RKO (cell line): ENCODE results near the gene SLC4A4.

Experiments
- DNase-seq: peaks from one replicate; pipeline ENCODE4 v3.0.0-alpha.2; 2016; ENCODE audit warnings: low spot score

SLC4A4 gene

DNA sequence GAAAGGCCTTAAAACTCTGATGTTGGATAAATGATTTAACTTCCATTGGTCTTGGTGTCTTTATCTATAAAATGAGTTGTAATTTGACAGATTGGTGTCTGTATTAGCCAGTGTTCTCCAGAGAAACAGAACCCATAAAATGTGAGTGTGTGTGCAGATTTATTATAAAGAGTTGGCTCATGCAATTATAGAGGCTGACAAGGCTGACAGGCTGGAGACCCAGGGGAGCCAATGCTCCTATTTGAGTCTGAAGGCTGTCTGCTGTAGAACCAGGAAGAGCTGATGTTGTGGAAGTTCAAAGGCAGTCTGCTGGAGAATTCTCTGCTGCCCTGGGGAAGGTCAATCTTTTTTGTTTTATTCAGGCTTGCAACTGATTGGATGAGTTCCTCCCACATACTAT, 131.7 kb downstream of the SLC4A4 start:
- DNase-seq: no peak

DNA sequence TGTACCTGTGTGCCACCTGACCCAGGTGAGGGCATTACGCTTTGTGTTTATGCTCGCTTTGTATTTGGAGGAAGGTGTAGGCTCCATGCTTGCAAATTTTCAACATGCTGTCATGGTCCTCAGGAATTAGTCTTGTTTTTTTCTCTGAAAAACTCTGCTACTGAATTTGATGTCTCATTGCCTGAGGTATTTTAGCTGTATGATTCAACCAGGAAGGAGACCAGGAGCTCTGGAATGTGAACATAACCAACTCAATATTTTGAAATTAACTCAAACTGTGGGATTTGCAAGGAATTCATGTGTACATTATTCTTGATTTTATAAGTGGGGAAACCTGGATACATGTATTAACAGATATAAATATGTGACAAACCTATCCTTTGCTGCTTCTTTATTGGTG, 134.1 kb downstream of the SLC4A4 start:
- DNase-seq: peak; percentile 14

DNA sequence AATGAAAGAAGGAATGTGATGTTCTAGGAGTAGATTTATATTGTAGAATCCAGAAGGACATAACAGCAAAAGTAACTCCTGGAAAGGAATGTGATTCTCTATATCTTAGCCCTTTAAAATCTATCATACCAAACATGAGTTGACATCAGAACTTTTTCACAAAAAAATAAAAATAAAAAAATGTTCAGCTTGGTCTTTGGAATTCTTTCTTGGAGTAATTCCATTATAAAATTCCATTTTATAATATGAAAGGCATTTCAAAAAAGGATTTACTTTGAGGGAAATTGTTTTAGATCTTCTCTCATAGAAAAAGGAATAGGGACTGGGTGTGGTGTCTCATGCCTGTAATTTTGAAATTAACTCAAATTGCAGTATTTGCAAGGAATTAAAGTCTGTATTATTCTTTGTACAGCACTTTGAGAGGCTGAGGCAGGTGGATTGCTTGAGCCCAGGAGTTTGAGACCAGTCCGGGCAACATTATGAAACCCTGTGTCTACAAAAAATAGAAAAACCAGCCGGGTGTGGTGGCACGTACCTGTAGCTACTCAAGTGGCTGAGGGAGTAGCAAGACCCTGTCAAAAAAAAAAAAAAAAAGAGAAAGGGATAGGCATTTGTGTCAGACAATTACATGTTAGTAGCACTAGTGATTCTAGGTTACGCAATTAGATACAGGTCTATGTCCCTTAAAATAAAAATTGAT, 134.9 kb downstream of the SLC4A4 start:
- no peak for DNase-seq

DNA sequence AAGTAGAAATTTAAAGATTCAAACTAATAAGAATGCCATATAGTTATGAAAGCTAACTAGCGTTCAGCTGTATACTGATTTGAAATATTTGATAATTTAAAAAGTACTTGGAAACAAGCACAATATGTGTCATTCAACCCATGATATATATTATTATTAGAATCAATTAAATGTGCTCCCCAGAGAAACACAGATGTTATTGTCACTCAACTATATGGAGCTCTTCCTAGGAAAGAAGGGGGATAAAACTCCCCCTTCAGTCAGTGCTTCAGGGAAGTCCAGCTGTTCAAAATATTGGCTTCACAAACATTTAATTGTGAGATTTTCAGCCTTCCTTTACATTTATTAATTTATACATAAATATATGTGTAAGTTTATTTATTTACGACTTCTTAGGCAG, 135.9 kb downstream of the SLC4A4 start:
- no peak for DNase-seq

DNA sequence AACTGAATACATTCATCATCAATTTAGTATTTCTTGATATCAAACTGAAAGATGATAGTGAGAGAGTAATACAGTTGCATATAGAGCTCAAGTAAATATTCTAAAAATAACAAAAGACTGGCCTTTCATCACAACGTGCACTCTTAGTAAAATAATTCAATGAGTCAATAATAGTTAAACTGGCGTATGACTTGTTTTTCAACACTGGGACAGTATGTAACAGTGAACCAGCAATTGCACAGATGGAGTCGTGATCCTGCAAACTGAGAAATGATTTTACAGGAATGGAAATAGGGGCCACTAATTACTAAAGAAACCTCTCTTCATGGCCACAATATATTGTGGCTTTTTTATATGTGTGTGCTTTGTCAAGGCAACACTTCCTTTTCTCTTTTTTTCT, 137.4 kb downstream of the SLC4A4 start:
- DNase-seq: no peak

DNA sequence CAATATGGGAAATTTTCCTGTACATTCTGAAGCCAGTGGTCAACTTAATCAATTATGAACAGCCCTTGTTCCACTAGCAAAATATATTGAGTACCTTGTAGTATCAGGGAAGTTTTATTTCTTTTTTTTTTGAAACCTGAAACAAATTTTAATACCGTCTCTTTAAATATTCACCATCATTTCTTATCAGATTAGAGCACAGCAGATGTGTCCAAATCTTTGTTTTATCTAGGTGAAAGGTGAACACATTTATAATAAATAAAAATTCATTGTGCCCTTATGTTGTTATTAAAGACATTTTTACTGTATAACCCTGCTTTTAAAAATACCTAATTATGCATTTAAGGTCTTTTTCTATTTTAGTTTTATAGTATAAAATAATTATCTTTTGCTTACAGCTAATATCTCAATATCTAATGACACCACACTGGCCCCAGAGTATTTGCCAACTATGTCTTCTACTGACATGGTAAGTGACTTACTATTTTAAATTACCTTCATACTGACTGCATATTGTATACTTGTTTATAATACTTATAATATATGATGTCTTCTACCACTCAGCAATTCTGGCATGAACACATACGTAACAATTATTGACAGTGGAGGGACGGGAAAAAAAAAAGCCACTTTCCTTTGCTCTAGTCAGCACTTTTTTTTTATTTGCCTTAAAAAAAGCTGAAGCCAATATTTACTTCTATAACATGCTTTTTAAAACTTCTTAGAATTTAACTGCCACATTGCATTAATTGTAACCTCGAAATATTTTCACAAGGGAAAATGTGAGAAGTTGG, 147.9 kb downstream of the SLC4A4 start:
- no peak for DNase-seq

DNA sequence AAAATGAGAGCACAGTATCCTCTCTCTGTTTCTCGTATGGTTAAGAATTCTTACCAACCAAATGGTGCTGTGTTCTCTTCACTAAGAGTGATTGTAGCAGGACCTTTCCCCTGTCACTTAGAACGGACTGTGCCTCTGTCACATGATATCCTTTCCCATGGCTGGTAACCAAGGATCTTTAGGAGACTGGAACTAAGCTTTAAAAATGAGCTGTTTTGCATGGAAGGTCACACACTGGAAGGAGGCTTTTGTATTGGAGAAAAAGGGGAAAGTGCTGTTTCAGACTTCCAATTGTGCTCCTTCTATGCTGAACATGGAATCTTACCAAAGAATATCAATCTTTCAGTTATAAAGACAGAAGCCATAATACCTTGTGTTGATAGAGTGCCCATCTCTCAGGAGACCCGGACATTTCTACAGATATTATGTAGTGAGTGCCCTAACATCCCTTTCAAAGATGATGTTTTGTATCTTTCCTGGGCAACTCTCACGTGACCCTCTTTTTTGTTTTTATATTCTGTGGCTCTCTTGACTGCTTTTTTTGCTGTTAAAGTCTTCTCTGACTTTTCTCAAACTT, 148.6 kb downstream of the SLC4A4 start:
- no peak for DNase-seq

DNA sequence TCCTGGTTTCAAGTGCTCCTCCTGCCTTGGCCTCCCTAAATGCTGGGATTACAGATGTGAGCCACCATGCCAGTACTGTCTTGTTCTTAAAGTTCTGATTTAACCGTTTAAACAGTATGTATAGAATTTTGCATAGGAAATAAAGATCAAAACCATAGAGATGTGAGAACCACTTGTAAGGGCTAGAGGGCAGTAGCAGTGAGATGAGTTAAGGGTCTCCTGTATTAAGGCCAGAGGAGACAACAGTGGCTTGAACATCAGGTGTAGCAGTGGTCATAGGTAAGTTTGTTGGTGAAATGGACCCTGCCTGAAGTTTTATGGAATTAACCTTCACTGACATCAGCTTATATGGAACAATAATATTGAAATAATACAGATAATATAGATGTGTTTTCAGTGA, 155.7 kb downstream of the SLC4A4 start:
- DNase-seq: no peak

DNA sequence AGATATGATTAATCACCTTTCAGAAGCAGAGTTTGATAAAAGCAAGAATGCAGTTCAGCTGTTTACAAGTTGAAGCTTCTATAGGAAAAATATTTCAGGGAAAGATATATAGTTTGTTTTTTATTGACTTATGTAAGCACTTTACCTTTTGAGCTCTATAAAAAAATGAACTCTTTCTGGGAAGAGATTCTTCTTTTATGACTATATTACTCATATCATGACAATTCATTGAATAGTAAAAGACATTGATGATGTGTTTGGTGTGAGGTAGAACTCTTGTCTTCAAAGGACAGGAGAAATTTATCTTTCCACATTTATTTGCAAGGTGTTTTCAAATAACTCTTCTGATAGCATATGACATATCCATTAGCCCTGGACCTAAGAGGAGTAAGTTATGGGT, 156.6 kb downstream of the SLC4A4 start:
- no peak for DNase-seq

DNA sequence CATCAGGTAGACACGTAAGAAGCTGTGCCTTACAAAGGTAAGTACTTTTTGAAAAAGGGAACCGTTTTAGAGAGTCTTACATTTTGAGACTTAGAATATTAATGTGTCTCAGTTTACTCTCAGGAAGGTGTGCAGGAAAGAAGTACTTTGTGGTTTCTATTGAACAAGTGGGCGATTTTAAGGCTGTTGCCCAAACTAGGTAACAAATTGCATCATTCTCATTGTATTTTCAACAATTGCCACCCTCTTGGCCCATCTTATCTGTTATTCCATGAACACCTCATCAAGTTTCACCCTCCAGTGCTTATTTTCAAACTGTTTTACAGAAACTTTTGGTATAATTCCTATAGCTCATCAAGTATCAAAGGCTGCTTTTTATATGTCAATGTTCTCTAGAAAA, 158.3 kb downstream of the SLC4A4 start:
- DNase-seq: no peak

DNA sequence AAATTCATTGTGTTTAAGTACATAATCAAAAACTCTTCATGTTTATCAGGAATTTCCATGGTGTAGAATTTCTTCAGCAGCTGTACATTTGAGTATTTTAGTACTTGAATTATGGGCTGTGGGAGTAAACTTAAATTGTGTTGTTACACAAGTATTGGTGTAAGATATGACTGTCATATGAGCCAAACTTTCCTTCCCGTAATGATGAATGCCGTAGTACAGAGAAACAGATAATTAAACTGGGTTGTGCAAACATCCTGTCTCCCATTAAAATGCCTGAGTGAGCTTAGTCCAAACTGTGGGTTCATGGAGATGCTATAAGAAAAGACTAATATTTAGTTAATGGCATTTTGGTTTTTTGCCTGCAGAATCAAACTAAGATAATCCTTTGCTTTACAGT, 159.2 kb downstream of the SLC4A4 start:
- DNase-seq: no peak

DNA sequence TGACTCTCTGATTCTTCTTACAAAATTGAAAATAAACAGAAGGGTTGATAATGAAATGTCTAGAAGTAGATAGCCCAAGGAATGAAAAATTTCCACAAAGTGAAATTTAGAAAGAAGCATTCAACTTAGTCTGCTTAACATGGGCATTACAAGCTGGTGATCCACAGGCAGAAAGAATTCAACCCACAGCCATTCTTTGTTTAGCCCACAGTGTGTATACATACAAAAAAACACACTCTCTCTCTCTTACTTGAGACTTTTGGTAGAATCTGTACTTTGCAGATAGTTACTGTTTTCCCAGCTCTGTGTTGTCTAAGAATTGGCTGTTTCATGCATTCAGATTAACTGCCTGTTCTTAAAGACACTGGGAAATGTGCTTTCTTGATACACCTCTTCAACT, 159.8 kb downstream of the SLC4A4 start:
- DNase-seq: no peak

DNA sequence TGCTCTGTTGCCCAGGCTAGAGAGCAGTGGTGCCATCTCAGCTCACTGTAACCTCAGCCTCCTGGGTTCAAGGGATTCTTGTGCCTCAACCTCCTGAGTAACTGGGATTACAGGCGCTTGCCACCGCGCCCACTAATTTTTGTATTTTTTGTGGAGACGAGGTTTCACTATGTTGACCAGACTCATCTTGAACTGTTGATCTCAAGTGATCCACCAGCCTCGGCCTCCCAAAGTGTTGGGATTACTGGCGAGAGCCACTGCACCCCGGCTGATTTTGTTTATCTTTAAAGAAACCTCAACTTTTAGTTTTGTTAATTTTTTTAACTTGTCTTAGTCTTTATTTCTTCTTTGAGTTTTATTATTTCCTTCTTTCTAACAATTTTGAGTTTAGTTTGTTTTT, 163.2 kb downstream of the SLC4A4 start:
- no peak for DNase-seq

DNA sequence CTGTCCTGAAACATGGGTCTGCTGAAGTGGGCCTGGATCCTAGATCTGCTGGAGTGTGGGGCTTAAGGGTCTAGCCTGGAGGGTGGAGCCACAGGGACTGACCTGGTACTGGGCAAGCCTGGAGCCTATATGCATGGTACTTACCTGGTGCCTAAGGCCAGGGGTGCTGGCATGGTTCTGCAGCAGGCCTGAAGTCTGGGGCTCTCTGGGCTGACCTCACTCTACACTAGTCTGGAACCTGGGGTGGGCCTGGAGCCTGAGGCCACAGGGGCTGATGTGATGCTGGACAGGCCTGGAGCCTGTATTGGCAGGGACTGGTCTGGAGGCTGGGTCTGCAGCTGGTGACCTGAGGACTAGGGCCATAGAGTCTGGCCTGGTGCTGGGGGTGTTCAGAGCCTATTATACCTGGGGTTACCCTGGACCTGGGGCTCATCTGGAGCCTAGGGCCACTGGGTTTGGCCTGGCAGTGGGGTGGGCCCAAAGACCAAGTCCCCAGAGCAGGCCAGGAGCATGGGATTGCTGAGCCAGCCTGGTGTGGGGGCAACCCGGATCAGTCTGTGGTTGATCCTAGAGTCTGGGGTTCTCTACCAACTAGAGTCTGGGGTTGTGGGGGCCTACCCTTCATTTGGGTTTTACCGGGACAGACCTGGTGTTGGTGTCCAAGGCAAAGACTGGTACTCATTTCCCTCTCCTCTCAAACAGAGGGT, 179.6 kb downstream of the SLC4A4 start:
- no peak for DNase-seq

DNA sequence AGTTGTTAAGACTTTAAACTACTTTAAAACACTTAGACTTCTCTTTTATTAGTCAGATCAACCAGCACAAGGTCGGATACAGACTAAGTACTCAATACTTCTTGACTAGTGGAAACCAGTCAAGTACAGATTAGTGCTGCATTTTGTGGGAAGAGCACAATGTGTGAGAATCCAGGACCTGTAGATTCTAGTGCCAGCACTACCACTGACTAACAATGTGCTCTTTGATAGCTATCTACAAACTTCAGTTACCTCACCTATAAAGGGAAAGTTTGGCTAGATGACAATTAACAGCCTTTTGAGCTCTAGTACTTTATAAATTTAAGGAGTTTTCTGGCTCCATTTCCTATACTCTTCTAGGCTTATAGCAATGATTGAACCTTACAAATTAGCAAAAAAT, 181.5 kb downstream of the SLC4A4 start:
- no peak for DNase-seq

DNA sequence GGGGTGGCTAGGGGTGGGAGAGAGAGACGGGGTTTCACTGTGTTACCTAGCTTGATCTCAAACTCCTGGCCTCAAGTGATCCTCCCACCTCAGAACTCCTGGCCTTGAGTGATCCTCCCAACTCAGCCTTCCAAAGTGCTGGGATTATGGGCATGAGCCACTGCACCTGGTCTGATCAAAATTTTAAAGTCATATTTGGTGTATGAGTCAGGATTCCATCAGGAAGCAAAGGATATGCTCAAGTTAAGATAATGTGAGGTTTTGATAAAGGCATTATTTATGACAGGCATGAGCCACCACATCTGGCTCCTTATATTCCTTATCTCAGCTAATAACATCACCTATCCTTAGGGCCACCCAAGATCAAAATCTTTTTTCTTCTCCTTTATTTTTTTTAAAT, 182.0 kb downstream of the SLC4A4 start:
- no peak for DNase-seq

DNA sequence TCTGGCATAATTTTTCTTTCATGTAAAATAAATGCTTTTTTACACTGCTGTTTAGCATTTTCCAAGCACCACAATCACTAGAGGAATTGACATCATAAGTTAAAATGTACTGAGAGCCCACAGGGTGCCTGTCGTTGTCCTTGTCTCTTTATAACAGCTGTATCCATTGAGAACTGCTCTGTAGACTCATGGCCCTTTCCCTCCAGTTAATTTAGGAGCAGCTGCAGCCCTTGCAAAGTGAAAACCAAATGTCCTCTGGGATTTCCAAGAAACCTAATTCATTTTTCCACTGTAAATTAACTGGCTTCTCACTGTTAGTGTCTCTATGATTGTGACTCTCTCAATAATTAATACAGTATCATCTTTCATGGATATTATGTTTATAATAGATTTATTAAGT, 185.9 kb downstream of the SLC4A4 start:
- DNase-seq: no peak

DNA sequence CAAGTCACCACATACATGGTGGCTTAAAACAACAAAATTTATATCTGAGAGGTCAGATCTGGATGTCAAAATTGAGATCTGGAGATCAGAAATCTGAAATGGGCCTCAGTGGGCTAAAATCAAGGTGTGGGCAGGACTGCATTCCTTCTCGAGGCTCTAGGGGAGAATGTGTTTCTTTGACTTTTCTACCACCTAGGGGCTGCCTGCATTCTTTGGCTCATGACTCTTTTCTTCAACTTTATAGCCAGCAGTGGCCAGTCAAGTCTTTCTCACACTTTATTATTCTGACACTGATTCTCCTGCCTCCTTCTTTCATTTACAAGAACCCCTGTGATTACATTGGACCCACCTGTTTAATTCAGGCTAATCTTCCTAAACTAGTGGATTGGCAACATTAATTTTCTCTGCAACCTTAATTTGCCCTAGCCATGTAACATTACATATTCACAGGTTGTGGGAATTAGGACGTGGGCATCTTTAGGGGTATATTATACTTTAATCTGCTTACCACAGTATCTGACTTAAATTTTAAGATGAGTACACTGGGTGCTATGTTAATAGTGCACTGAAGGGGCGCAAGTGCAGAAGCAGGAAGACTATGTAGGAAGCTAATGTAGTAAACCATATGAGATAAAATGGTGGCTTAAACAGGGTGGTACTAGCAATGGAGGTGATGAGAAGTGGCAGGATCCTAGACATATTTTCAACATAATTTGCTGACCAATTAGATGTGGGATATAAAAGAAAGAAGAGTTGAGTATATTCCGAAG, 188.0 kb downstream of the SLC4A4 start:
- DNase-seq: peak; percentile 40

DNA sequence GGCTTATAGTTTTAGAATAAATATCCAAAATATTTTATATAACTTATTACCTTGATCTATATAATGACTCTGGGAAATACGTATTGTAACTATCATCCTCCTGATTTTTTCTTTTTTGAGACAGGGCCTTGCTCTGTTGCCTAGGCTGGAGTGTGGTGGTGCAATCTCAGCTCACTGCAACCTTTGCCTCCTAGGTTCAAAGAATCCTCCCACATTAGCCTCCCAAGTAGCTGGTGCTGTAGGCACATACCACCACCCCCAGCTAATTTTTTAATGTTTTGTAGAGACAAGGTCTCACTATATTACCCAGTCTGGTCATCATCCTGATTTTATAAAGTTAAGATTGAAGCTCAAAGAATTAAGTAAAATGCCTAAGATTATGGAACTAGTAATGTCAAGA, 193.6 kb downstream of the SLC4A4 start:
- DNase-seq: no peak

DNA sequence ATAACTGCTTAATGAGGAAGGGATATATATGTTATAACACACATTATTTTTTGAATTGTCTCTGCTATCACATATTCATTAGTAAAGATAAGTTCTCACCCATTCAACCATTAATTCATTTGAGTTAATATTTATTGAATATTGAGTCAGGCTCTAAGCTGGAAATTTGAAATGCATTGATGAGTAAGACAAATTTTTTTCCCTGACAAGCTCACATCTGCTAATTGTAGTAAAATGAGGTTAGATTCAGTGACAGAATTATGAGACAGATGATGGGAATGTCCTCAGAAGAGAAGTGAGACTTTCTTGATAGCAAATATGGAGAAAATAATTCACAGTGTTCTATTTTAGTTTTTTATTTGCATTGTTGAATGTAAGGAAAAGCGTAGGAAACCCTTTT, 194.3 kb downstream of the SLC4A4 start:
- DNase-seq: no peak

DNA sequence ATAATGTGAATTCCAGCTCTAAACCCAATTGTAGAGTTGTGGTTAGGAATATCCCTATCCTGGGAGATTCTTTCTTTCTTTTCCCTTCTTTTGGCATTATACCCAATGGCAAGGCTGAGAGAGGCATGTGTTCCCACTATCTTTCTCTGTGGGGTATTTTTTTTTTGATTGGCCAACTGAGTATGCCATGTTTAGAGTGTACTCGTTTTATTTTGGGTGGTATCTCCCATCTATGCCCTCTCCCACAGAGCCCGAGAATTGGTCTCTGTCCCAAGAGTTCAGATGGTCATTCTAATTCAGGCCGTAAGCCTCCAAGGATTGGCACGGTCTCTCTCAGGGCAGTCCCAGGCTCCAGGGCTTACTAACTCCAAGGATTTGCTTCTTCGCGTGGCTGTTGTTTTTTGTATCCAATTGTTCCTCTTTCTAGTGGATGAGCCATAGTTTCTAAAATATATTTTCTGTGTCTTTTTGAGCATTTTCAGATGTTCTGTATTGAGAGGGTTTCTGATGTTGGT, 198.8 kb downstream of the SLC4A4 start:
- DNase-seq: no peak

DNA sequence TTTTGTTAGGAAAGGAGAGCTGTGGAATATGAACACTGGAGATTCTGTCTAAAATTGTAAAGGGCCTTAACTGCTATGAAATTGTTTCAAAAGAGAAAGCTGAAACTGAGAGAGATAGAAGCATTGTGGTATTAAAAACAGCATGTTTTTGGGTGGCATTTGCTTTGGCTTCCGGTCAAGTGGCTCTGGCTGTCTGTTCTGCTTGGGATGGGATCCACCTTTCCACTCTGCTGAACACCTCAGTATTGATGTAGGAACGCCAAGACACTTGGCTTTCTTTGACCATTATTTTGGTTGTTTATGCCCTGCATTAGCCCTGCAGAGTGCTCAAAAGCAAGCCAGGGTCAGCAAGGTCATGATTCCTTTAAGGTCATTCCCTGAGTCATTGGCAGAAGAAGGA, 199.7 kb downstream of the SLC4A4 start:
- DNase-seq: no peak
